Muscle of arm (tissue), 12 donors: Measurements from ENCODE around the gene TESK1. TPM values are rescaled to one million over a fixed set of nuclear protein-coding genes. Genes with fewer than 3 reads are reported as not detected.
A peak's percentile ranks its signal among the peaks of the same experiment; 100 is the strongest.
"Not testable (repeated sequence)": the region's sequence is repeated elsewhere in the genome, so short reads cannot be mapped to it uniquely, and the experiment has no call there.

Experiments used
- DNase-seq: peaks from one replicate; pipeline ENCODE4 v3.0.0-alpha.2; 2013
- polyA plus RNA-seq, 12 donors: library from polyadenylated mRNA; unstranded; fragments of 120-200 nt; gene quantifications; one replicate each; pipeline ENCODE4 v1.2.1, GENCODE V29; 2013; ENCODE audit not compliant: insufficient read length in 12 of 12

The TESK1 gene
- polyA plus RNA-seq, 12 donors, result 27.1 to 42.8 (median 33.8) TPM; not detected in 1

- no peak for DNase-seq
Observed at GRCh38 chr9:35574578-35575122, 30.4 kb upstream of the TESK1 start.

DNA sequence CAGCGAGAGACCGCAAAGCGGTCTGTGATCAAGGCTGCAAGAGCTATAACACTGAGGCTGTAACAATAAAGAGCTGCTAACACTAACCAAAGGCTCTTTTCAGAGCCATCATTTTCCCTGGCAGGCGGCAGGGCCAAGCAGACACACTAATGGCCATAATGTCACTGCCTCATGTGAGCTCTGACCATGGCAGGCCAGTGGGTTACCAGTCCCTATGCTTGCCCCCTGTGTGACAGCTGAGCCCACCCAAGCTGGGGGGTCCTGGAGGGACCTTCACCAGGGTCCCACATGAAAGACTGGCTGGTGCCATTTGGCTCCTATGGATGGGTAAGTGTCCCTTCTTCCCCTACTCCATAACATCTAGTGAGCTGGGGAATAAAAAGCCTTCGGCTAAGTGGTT, 29.6 kb upstream of the TESK1 start:
- no peak for DNase-seq

DNA sequence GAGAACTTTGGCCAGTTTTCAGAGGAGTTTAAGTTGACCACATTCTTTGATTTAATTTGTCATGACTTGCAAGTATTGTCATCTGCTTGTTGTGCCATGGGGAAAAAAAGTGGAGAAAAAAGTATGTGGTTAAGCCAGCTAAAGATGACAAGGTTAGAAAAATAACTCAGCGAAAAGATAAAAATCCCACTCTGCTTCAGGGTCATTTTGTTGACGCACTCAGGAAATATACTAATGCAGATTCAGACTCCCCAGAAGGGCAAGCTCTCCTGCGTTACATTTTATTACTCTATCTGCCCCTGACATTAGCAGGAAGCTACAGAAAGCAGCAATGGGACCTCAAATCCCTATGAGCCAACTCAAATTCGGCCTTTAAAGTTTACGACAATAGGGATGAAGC, 27.6 kb upstream of the TESK1 start:
- DNase-seq, result no peak

- DNase-seq, result no peak
Observed at GRCh38 chr9:35579130-35579529, 25.9 kb upstream of the TESK1 start.

- DNase-seq, result not testable (repeated sequence)
Observed at GRCh38 chr9:35579659-35580227, 25.3 kb upstream of the TESK1 start.

- DNase-seq, result not testable (repeated sequence)
Observed at GRCh38 chr9:35583521-35583920, 21.5 kb upstream of the TESK1 start.

- not testable (repeated sequence) for DNase-seq
Observed at GRCh38 chr9:35584681-35585080, 20.4 kb upstream of the TESK1 start.

GRCh38 chr9:35588506-35588905, 16.6 kb upstream of the TESK1 start:
- DNase-seq, result not testable (repeated sequence)

GRCh38 chr9:35593581-35593980, 11.5 kb upstream of the TESK1 start:
- no peak for DNase-seq

DNA sequence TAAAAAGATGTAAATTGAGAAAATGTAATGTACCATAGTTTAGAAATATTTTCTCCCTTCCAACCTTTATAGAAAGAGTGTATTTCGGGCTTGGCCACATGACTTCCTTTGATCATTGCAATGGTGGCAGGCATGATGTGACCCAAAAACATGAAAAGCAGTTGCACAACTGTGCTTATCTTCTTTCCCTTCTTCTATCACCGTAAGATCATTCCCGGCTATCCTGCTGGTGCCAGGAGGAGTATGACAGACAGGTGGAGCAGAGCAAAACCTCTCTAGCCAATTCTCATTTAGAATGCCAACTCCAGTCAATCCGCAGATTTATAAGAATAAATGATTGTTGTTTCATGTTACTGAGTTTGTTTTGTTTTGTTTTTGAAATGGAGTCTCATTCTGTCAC, 10.6 kb upstream of the TESK1 start:
- DNase-seq, result no peak

DNA sequence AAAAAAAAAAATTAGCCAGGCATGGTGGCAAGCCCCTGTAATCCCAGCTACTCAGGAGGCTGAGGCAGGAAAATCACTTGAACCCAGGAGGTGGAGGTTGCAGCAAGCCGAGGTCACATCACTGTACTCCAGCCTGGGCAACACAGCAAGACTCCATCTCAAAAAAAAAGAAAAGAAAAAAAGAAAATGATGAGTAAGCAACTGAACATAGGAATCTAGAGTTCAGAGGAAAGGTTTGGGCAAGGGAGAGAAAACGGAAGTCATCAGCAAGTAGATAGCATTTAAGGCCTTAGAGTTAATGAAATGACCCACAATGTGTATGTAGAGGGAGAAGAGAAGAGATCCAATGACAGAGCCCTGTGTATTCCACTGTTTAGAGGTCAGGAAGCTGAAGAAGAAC, 8.2 kb upstream of the TESK1 start:
- DNase-seq, result not testable (repeated sequence)

DNA sequence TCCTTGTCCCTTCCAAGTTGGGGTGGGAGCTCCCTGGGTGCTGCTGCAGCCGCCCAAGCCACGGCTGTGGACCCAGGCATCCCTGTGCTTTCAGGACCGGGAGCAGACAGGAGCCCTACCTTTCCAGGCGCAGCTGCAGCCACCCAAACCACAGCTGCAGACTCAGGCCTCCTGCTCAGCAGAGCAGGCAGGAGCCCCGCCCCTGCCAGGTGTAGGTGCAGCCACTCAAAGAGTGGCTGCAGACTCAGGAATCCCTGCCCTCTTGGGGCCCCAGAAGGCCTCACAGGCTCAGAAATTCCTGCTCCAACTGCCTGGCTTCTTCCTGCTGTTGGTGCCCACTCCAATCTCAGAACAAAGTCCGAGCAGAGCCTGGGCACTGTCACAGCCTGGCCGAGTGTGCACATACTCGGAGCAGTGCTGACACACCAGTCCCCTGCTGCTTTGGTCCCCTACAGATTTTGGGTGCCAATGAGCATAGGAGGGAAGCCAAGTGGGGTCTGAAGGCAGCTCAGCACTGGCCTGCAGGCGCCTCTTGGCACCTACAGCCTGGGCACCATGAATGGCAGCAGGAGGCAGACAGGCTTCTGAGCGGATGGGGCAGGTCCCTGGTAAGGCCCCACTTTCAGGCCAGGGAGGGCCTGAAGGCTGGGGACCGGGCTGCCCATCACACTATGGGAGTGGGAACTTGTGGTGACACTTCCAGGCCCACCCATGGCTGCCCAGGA, 6.0 kb upstream of the TESK1 start:
- DNase-seq, result no peak

- DNase-seq, result no peak
Observed at GRCh38 chr9:35599763-35600604, 5.1 kb upstream of the TESK1 start.

DNA sequence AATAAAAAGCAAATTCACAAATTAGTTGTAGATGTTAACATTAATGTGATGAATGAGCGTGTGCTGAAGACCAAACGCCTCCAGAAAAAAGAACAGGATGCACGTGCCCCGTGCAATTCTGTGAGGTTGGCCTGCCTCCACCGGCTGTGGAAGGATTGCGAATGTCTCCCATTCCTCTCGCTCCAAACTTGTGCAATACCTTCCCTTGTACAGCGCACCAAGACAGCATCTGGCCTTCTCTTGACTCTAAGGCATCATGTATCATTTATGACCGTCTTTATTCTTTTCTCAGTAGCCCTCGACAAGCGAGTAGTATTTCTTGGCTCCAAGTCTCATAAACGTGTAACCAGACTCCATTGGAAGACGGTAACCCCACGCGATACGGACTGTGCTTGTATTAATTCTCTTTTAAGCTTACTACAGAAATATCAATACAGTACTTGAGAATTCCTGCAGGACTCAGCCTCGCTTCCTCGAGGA, 1.5 kb upstream of the TESK1 start:
- no peak for DNase-seq

DNA sequence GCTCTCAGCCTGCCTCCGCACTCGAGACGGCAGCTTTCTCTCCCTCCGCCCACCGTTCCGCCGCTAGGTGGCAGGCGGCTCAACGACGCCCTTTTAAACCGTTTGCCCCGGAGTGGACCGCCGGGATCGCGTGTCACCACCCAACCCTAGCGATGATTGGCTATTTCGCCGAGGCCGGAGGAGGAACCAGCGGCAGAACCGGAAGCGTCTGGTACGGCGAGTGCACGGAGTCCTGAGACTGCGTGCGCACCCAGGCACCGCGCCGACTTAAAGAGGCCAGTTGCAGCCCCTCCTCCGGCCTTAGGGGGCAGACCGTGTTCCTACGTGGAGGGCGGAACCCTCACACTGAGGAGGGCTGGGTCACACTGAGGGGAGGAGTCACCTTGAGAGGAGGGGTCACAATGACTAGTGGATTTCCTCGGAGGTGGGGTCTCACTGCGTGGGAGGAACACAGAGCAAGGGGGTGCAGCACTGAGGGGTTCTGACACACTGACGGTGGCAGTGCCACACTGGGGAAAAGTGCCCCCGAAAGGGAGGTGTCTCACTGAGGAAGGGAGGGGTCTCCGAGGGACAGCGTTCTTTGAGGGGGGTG, 980 bp upstream of the TESK1 start:
- peak; percentile 100 for DNase-seq

GRCh38 chr9:35605351-35606137, 482 bp downstream of the TESK1 start:
- DNase-seq, result no peak

DNA sequence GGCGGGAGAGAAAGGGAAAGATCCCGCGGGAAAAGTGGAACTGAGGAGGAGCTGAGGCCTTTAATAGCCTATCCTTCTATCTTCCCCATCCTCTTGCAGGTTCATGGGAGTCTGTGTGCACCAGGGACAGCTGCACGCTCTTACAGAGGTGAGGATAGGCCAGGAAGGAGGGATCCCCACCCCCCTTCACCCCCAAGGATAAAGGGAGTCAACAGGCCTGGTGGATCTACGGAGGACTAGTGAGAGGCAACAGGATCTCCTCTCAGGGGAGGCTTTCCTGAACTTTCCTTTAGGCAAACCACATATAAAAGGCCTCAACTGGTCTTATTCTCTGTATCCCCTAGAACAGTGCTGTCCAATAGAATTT, 1.1 kb downstream of the TESK1 start:
- no peak for DNase-seq

- no peak for DNase-seq
Observed at GRCh38 chr9:35606726-35607125, 1.7 kb downstream of the TESK1 start.

DNA sequence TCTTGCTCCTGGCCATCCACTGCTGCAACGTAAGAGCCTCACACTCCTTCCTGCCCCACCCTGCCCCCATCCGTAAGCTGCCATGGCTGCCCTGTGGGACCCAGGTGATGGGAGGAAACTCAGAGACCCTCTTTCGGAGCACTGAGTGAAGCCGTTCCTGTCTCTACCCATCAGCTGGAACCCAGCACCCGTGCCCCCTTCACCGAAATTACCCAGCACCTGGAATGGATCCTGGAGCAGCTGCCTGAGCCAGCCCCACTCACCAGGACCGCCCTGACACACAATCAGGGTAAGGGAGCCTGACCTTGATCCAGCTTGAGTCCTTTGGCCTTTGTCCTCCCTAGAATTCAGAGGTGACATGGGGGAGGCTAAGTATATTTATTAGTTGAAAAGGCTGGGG, 3.2 kb downstream of the TESK1 start:
- no peak for DNase-seq

- peak; percentile 38 for DNase-seq
Observed at GRCh38 chr9:35609001-35609819, 4.1 kb downstream of the TESK1 start.
